HFF-Myc (cell line): ENCODE measurements around the gene ADARB2.

Experiments used
- DNase-seq: peaks from one replicate; pipeline ENCODE4 v3.0.0-alpha.2; 2011; ENCODE audit warnings: low read depth; ENCODE audit errors: extremely low read depth
- H3K4me3 ChIP-seq: replicated peaks from 2 replicates; pipeline ENCODE4 v1.5.1; 2011; ENCODE audit warnings: low read depth, mild to moderate bottlenecking, control low read depth, low read length
- CTCF ChIP-seq: IDR thresholded peaks from 2 replicates; pipeline ENCODE4 v1.5.1; 2012; ENCODE audit warnings: mild to moderate bottlenecking, low read depth, low read length, control low read depth; ENCODE audit errors: missing control alignments

ADARB2 gene

DNA sequence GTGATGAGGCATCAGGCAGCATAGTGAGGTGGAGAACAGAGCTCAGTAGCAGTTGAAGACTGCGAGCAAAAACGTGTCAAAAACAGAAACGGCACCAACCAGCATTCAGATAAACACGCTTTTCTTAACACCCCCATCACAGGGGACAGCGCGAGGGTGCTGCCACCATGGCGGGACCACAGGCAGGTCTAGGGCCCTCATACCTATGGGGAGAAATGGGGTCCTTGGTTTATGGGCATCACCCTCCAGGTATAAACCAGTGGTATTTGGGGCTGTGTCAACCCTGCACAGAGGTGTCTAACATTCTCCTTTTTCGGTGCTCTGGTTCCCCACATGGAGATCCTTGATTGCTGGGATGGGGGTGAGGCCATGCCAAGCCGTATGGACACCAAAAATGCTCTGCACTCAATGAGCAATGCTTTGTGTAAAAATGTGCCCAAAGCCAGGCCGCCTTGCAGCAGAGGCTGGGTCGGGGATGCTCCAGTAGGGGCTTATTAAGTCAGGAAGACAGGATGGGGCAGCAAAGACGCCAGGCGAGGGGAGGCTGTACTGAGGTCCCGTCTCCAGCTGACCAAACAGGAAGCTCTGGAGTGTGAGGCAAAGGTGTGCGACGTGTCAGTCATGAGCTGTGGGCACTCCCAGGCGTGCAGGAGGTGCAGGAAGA lies 489.6 kb downstream of the ADARB2 start:
- H3K4me3 ChIP-seq = no peak overlapping the region
- TF ChIP-seq CTCF = no peak
- no peak for DNase-seq

DNA sequence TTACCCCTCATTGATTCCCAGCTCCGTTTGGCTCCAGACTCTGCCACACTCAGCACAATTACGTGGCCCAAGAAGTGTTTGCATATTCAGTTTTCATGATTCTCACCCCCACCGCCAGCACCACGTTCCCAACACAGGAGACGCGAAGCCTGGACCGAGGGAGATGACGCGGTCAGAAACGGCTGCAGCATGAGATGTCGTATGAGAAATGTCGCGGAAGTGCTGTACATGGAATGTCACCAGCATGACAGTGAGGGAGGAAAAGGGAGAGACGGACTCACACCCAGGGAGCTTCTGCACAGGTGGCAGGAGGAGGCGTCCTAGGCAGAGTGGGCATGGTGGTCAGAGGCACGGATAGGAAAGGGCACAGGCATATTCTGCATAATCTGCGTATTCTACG lies 492.8 kb downstream of the ADARB2 start:
- DNase-seq = no peak
- no peak for TF ChIP-seq CTCF
- no peak overlapping the region for H3K4me3 ChIP-seq

DNA sequence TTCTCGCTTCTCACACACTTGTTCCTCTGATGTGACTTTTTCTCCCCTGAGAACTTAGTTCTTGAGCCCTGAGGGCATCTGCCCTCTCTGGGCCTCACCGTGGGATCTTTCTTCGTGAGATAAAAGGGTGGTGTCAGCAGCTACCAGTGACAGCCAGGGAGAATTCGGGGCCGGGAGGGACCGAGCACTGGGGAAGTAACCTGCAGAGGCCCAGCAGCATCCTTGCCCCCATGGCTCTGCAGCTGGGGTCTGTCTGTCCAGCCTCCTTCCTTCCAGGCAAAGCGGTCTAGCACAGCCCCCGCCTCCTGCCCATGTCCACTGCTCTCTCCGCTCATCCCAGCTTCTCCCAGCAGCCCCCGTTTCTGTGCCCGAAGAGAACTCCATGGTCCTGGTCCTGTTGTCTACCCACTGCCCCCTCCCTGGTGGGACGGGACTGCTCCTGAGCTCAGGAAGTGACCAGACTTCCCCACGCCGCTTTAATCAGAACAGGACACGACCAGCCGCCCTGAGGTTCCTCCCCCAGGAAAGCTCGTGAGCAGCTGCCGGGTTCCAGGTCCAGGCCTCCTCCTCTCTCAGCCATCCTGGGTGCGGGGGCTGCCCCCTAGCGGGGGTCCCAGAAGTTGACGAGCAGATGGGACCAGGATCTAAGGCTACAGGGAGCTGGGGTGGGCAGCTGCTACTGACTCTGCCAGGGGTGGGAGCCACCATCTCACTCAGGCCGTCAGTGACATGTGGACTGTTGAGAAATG lies 493.7 kb downstream of the ADARB2 start:
- no peak for TF ChIP-seq CTCF
- H3K4me3 ChIP-seq = no peak overlapping the region
- no peak for DNase-seq

GRCh38 chr10:1242975-1243374 lies 494.4 kb downstream of the ADARB2 start:
- H3K4me3 ChIP-seq = no peak overlapping the region
- DNase-seq = no peak
- TF ChIP-seq CTCF = no peak

GRCh38 chr10:1241973-1242935 lies 495.1 kb downstream of the ADARB2 start:
- no peak overlapping the region for H3K4me3 ChIP-seq
- TF ChIP-seq CTCF = no peak
- DNase-seq = no peak

DNA sequence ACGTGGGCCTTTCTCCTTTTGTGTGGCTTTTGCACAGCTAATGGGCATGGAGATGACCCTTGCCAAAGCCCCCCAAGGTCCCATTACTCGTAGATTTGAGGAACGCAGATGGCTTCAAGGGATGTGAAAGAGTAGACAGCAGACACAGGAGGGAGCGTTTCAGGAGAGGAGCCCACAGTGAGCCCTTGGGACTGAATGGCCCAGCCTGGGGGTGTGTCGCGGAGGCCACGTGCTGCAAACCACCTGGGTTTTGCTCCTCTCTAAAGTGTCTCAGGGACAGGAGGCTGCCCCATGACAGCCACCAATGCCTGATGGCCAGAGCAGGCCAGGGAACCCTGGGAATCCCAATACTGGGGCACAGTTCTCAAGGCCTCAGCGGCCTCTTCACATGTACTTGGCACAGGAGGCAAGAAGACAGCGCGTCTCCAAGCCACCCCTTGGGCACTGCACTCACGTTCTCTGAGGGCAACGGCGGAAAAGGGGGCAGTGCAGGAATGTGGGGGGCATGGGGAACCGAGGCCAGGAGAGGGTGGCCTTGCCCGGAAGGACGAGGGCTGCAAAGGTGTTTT lies 495.9 kb downstream of the ADARB2 start:
- H3K4me3 ChIP-seq = no peak overlapping the region
- no peak for TF ChIP-seq CTCF
- DNase-seq = no peak
